Fibroblast of the aortic adventitia (primary cell): Measurements from ENCODE around the gene MAN1C1. TPM values are rescaled to one million over a fixed set of nuclear protein-coding genes. Genes with fewer than 3 reads are reported as not detected.

ENCODE experiments used
- DNase-seq: peaks from one replicate; pipeline ENCODE4 v3.0.0-alpha.2; 2010; ENCODE audit warnings: low read depth
- H3K4me3 ChIP-seq: 2 replicates; pipeline ENCODE4 v1.5.1; 2011; ENCODE audit warnings: low read depth, mild to moderate bottlenecking, control low read depth, low read length, moderate library complexity
- total RNA-seq: library from RNA; depleted of rRNA; stranded (reverse); fragments of >200 nt; gene quantifications from 2 replicates; pipeline ENCODE4 v1.2.3, GENCODE V29; 2012; ENCODE audit warnings: low replicate concordance
- TF ChIP-seq, protein P1 (sequence below): IDR thresholded peaks from 2 replicates; pipeline ENCODE4 v1.5.1; 2011; ENCODE audit warnings: mild to moderate bottlenecking, low read length, control low read depth, inconsistent platforms; ENCODE audit not compliant: insufficient read depth

The MAN1C1 gene
- total RNA-seq, 1 donor, result 6.6 TPM

DNA sequence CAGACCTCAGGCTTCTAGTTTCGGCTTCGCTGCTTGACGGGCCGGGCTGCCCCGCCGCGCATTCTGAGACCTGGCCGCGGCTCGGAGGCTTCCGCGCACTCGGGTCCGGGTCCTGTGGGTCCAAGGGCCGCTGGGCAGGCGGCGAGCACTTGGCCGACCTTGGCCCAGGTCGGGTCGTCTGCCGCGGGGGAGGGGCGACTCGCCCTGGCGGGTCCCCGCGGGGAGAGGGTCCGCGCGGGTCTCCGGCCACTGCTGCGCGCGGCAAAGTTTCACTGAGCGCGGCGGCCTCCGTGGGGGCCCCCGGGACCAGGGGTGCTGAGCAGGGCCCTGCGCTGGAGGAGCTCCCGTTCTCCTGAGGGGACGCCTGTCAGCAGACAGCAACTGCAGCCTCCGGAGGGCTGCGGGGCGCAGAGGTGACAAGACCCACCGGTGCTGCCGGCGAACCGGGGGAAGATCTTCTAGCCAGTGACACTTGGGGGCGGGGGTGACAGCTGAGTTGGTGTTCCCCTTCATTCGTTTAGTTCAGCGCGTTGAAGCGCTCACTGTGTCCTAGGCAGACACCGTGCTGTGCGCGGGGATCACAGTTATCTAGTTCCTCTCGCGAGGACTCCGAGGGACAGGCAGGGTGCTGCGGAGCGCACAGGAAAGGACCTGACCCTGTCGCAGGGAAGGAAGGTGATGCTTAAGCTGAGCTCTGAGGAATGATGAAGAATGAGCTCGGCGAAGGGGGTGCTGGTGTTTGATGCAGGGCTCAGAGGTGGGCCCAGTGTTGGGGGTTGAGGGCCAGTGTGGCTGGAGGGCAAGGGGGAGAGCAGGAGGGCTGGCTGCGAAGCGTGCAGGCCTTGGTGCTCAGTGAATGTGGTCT, 203.9 kb downstream of the MAN1C1 start:
- TF ChIP-seq, protein P1, sequence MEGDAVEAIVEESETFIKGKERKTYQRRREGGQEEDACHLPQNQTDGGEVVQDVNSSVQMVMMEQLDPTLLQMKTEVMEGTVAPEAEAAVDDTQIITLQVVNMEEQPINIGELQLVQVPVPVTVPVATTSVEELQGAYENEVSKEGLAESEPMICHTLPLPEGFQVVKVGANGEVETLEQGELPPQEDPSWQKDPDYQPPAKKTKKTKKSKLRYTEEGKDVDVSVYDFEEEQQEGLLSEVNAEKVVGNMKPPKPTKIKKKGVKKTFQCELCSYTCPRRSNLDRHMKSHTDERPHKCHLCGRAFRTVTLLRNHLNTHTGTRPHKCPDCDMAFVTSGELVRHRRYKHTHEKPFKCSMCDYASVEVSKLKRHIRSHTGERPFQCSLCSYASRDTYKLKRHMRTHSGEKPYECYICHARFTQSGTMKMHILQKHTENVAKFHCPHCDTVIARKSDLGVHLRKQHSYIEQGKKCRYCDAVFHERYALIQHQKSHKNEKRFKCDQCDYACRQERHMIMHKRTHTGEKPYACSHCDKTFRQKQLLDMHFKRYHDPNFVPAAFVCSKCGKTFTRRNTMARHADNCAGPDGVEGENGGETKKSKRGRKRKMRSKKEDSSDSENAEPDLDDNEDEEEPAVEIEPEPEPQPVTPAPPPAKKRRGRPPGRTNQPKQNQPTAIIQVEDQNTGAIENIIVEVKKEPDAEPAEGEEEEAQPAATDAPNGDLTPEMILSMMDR, result no peak
- peak overlapping the region; percentile 84 for H3K4me3 ChIP-seq
- DNase-seq, result peak; percentile 57

DNA sequence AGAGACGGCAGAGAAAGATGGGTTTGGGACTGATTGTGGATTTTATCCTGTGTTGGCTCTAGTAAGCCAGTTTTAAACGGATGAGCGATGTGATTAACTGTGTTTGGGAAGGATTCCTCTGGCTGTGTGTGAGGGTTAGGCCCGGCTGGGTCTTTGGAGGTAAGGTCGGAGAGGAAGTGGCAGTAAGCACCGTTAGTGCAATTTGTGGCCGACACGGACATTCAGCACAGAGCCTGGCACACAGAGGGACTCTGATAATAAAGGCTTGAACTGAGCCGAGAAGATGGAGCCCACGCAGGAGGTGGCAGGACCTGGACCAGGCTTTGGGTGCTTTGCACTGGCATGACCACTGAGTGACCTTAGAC, 204.5 kb downstream of the MAN1C1 start:
- no peak for DNase-seq
- peak overlapping the region; percentile 84 for H3K4me3 ChIP-seq
- TF ChIP-seq, protein P1, result no peak

- DNase-seq, result peak; percentile 62
- H3K4me3 ChIP-seq, result peak overlapping the region; percentile 84
Observed at GRCh38 chr1:25821630-25822091, 205.1 kb downstream of the MAN1C1 start.

DNA sequence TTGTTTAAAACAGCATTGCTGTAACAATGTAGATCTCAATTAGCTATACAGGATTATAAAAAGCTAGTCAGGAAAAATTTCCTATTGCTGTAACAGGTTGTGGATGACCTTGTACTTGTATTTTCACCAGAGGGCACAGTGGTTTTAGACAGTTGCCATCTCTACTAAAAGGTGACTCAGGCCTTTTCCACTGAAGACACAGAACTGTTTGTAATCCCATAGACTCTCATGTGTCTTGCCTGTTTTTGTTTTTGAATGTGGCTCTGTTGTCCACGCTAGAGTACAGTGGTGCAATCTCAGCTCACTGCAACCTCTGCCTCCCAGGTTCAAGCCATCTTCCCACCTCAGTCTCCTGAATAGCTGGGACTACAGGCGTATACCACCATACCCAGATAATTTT, 209.0 kb downstream of the MAN1C1 start:
- DNase-seq, result no peak
- TF ChIP-seq, protein P1, result no peak
- no peak overlapping the region for H3K4me3 ChIP-seq

More at GRCh38 chr1:25821630-25822091, 205.1 kb downstream of the MAN1C1 start:
- TF ChIP-seq, protein P1, result no peak

GRCh38 chr1:25826571-25826970, 210.0 kb downstream of the MAN1C1 start:
- TF ChIP-seq, protein P1, result no peak
- DNase-seq, result no peak

DNA sequence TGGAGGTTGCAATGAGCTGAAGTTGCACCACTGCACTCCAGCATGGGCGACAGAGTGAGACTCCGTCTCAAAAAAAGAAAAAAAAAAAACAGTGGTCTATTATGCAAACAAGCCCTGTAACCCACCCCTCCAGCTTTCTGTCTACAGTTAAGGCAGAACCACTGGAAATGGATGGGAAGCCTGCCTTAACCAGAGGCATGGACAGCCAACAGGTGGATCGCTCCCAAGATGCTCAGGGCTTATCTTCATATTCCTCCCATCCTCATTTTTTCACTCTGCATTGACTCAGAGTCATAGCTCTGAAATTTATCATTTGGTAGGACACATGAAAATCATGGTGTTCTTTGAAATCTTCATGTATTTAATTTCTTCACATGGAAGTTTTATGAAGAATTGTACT, 211.9 kb downstream of the MAN1C1 start:
- no peak for DNase-seq
- TF ChIP-seq, protein P1, result no peak
- H3K4me3 ChIP-seq, result no peak overlapping the region

More at GRCh38 chr1:25826571-25826970, 210.0 kb downstream of the MAN1C1 start:
- no peak overlapping the region for H3K4me3 ChIP-seq
